ENCODE data around the gene APOC3. TPM values are rescaled to one million over a fixed set of nuclear protein-coding genes. Genes with fewer than 3 reads are reported as not detected.

The APOC3 gene
- total RNA-seq (not detected), polyA plus RNA-seq (not detected), total RNA-seq (not detected)

- H3K27me3 Mint-ChIP-seq, result no peaks in the 10 kb centered on the region
- ATAC-seq, result no peak
- no peaks in the 10 kb centered on the region for H3K27me3 ChIP-seq (ENCODE audit: control insufficient read depth in 2 of 2, insufficient read depth in 2 of 2, low read length in 2 of 2)
- peaks cover 0 to 2% (median under 1%) of the 10 kb centered on the region in 7 donors for H3K4me1 Mint-ChIP-seq
- no peaks in the 10 kb centered on the region for H3K9me3 ChIP-seq (ENCODE audit: control insufficient read depth in 2 of 3, low read length in 3 of 3)
- no peaks in the 10 kb centered on the region for H3K9me3 Mint-ChIP-seq
- no peak within 1 kb of the TSS for H3K4me3 Mint-ChIP-seq
- H3K27ac ChIP-seq (ENCODE audit: low read depth, low read length), result no peak within 1 kb of the TSS
- ChIA-PET POLR2A (no interaction called here), CTCF (no interaction called here)
- H3K4me3 ChIP-seq (ENCODE audit: low read length), result no peak within 1 kb of the TSS
- DNase-seq, result no peak
- no peaks in the 10 kb centered on the region for H3K36me3 Mint-ChIP-seq
- no peak within 1 kb of the TSS for H3K27ac Mint-ChIP-seq
- H3K4me1 ChIP-seq (ENCODE audit: control insufficient read depth in 2 of 2, insufficient read depth in 2 of 2, low read length in 2 of 2), result no peaks in the 10 kb centered on the region
- intact Hi-C loops (cut with micrococcal nuclease), result no loop called here
- no peaks in the 10 kb centered on the region for H3K36me3 ChIP-seq (ENCODE audit: control insufficient read depth in 2 of 3, insufficient read depth in 3 of 3, low read length in 3 of 3)
Measured at GRCh38 chr11:116829525-116830183, at the start of gene APOC3. Gene APOC3, plus strand, starts transcription at chr11:116829907. Its CDS starts 676 bp downstream, at chr11:116830583.

GRCh38 chr11:116782728-116783127, 47.0 kb upstream of the APOC3 start:
- POLR2A ChIA-PET, result no interaction called here
- Mint-ChIP-seq H3K36me3 (peaks cover 28 to 72% (median 50%) of the 10 kb centered on the region in 5 donors), H3K9me3 (peaks cover 0 to 3% (median 0%) of the 10 kb centered on the region in 11 donors), H3K4me3 (no peak overlapping the region), H3K27me3 (no peaks in the 10 kb centered on the region), H3K27ac (peak overlapping the region in 3 of 9 donors; percentile 41 to 70 (median 43)), H3K4me1 (peaks cover 19 to 66% (median 43%) of the 10 kb centered on the region in 7 donors)
- ATAC-seq (no peak), DNase-seq (no peak)
- CTCF ChIA-PET, result no interaction called here
- no peak overlapping the region for H3K4me3 ChIP-seq (ENCODE audit: low read length)
- H3K27ac ChIP-seq (ENCODE audit: low read depth, low read length), result no peak overlapping the region
- H3K4me1 ChIP-seq (ENCODE audit: control insufficient read depth in 2 of 2, insufficient read depth in 2 of 2, low read length in 2 of 2), result peaks cover 10 to 13% of the 10 kb centered on the region in 2 donors
- no peaks in the 10 kb centered on the region for H3K27me3 ChIP-seq (ENCODE audit: control insufficient read depth in 2 of 2, insufficient read depth in 2 of 2, low read length in 2 of 2)
- no peaks in the 10 kb centered on the region for H3K9me3 ChIP-seq (ENCODE audit: control insufficient read depth in 2 of 3, low read length in 3 of 3)
- peaks cover 50 to 89% (median 67%) of the 10 kb centered on the region in 3 experiments for H3K36me3 ChIP-seq (ENCODE audit: control insufficient read depth in 2 of 3, insufficient read depth in 3 of 3, low read length in 3 of 3)
- intact Hi-C loops (cut with micrococcal nuclease), result no loop called here

- H3K27me3 ChIP-seq (ENCODE audit: control insufficient read depth in 2 of 2, insufficient read depth in 2 of 2, low read length in 2 of 2), result no peaks in the 10 kb centered on the region
- H3K9me3 Mint-ChIP-seq, result peaks cover 0 to 5% (median 0%) of the 10 kb centered on the region in 11 donors
- H3K9me3 ChIP-seq (ENCODE audit: control insufficient read depth in 2 of 3, low read length in 3 of 3), result no peaks in the 10 kb centered on the region
- POLR2A ChIA-PET, result interaction anchor here (0.8 to 3.3 kb wide), 7 partner anchors 10 to 444 kb away, joined by 3 to 49 read pairs (median 3); partner anchors contain the start of genes BUD13 and PAFAH1B2
- peak overlapping the region in 8 of 9 donors; percentile 6 to 98 (median 94) for H3K27ac Mint-ChIP-seq
- peaks cover 11 to 42% (median 32%) of the 10 kb centered on the region in 5 donors for H3K36me3 Mint-ChIP-seq
- intact Hi-C loops (cut with micrococcal nuclease), result loop anchor here in 1 of 2 donors (5.0 kb wide), 1 partner anchor 541 kb away; the partner anchor contains the start of gene CEP164
- H3K4me3 Mint-ChIP-seq, result peak overlapping the region; percentile 85 to 98 (median 92)
- H3K4me3 ChIP-seq (ENCODE audit: low read length), result peak overlapping the region; percentile 79
- H3K4me1 Mint-ChIP-seq, result peaks cover 34 to 60% (median 52%) of the 10 kb centered on the region in 7 donors
- H3K27me3 Mint-ChIP-seq, result no peaks in the 10 kb centered on the region
- H3K36me3 ChIP-seq (ENCODE audit: control insufficient read depth in 2 of 3, insufficient read depth in 3 of 3, low read length in 3 of 3), result peaks cover 40 to 55% (median 40%) of the 10 kb centered on the region in 3 experiments
- H3K4me1 ChIP-seq (ENCODE audit: control insufficient read depth in 2 of 2, insufficient read depth in 2 of 2, low read length in 2 of 2), result peaks cover 13 to 24% of the 10 kb centered on the region in 2 donors
- ATAC-seq (no peak), DNase-seq (no peak)
- H3K27ac ChIP-seq (ENCODE audit: low read depth, low read length), result no peak overlapping the region
- CTCF ChIA-PET, result interaction anchor here (0.7 to 1.5 kb wide), 5 partner anchors 13 to 450 kb away, joined by 3 to 4 read pairs (median 3); partner anchors contain the start of gene BUD13
Measured at GRCh38 chr11:116786326-116786725, 43.4 kb upstream of the APOC3 start.

GRCh38 chr11:116786966-116787365, 42.7 kb upstream of the APOC3 start:
- Histone ChIP-seq H3K36me3 (ENCODE audit: control insufficient read depth in 2 of 3, insufficient read depth in 3 of 3, low read length in 3 of 3) (peaks cover 36 to 50% (median 38%) of the 10 kb centered on the region in 3 experiments), H3K4me3 (ENCODE audit: low read length) (peak overlapping the region; percentile 79), H3K4me1 (ENCODE audit: control insufficient read depth in 2 of 2, insufficient read depth in 2 of 2, low read length in 2 of 2) (peaks cover 17 to 24% of the 10 kb centered on the region in 2 donors), H3K9me3 (ENCODE audit: control insufficient read depth in 2 of 3, low read length in 3 of 3) (no peaks in the 10 kb centered on the region), H3K27ac (ENCODE audit: low read depth, low read length) (peak overlapping the region; percentile 95), H3K27me3 (ENCODE audit: control insufficient read depth in 2 of 2, insufficient read depth in 2 of 2, low read length in 2 of 2) (no peaks in the 10 kb centered on the region)
- ChIA-PET POLR2A (interaction anchor here (0.6 to 3.3 kb wide), 13 partner anchors 9 to 444 kb away, joined by 3 to 49 read pairs (median 5); partner anchors contain the start of genes APOA1, BUD13, PAFAH1B2 and SIDT2), CTCF (interaction anchor here (0.7 to 1.6 kb wide), 9 partner anchors 14 to 449 kb away, joined by 3 to 6 read pairs (median 4); partner anchors contain the start of gene BUD13)
- Mint-ChIP-seq H3K36me3 (peaks cover 9 to 41% (median 31%) of the 10 kb centered on the region in 5 donors), H3K4me3 (peak overlapping the region; percentile 85 to 98 (median 92)), H3K9me3 (peaks cover 0 to 5% (median 0%) of the 10 kb centered on the region in 11 donors), H3K27ac (peak overlapping the region; percentile 79 to 98 (median 93)), H3K4me1 (peaks cover 32 to 61% (median 49%) of the 10 kb centered on the region in 7 donors), H3K27me3 (no peaks in the 10 kb centered on the region)
- intact Hi-C loops (cut with micrococcal nuclease), result loop anchor here in 1 of 2 donors (5.0 kb wide), 1 partner anchor 540 kb away; the partner anchor contains the start of gene CEP164
- no peak for DNase-seq
- no peak for ATAC-seq

GRCh38 chr11:116787436-116787785, 42.3 kb upstream of the APOC3 start:
- ATAC-seq, result no peak
- intact Hi-C loops (cut with micrococcal nuclease), result loop anchor here in 1 of 2 donors (5.0 kb wide), 1 partner anchor 540 kb away; the partner anchor contains the start of gene CEP164

More at GRCh38 chr11:116787436-116787785, 42.3 kb upstream of the APOC3 start:
- peaks cover 9 to 37% (median 26%) of the 10 kb centered on the region in 5 donors for H3K36me3 Mint-ChIP-seq
- Histone ChIP-seq H3K27ac (ENCODE audit: low read depth, low read length) (peak overlapping the region; percentile 95), H3K4me1 (ENCODE audit: control insufficient read depth in 2 of 2, insufficient read depth in 2 of 2, low read length in 2 of 2) (peaks cover 17 to 24% of the 10 kb centered on the region in 2 donors), H3K4me3 (ENCODE audit: low read length) (peak overlapping the region; percentile 79), H3K9me3 (ENCODE audit: control insufficient read depth in 2 of 3, low read length in 3 of 3) (no peaks in the 10 kb centered on the region), H3K27me3 (ENCODE audit: control insufficient read depth in 2 of 2, insufficient read depth in 2 of 2, low read length in 2 of 2) (no peaks in the 10 kb centered on the region), H3K36me3 (ENCODE audit: control insufficient read depth in 2 of 3, insufficient read depth in 3 of 3, low read length in 3 of 3) (peaks cover 31 to 46% (median 34%) of the 10 kb centered on the region in 3 experiments)
- H3K27me3 Mint-ChIP-seq, result no peaks in the 10 kb centered on the region
- H3K4me1 Mint-ChIP-seq, result peaks cover 32 to 57% (median 44%) of the 10 kb centered on the region in 7 donors
- peaks cover 0 to 5% (median 0%) of the 10 kb centered on the region in 11 donors for H3K9me3 Mint-ChIP-seq
- peak in 1 of 9 donors; percentile 13 for DNase-seq
- CTCF ChIA-PET, result interaction anchor here (0.8 to 1.6 kb wide), 6 partner anchors 17 to 439 kb away, joined by 3 to 6 read pairs (median 4); no protein-coding TSS in a partner anchor
- POLR2A ChIA-PET, result interaction anchor here (0.6 to 3.3 kb wide), 15 partner anchors 9 to 443 kb away, joined by 3 to 49 read pairs (median 4); partner anchors contain the start of genes APOA1, BUD13, PAFAH1B2 and SIDT2
- peak overlapping the region; percentile 79 to 98 (median 93) for H3K27ac Mint-ChIP-seq
- peak overlapping the region; percentile 85 to 98 (median 92) for H3K4me3 Mint-ChIP-seq

Data from naive thymus-derived CD4-positive, alpha-beta T cell (primary cell).